DOHH2 (cell line): ENCODE results near the gene RGS9BP.

Source experiments
- EZH2phosphoT487 ChIP-seq: fragments of 200-600 bp; sonication (generic); IDR thresholded peaks from 2 replicates; pipeline ENCODE4 v1.6.1; 2017; ENCODE audit warnings: borderline replicate concordance, mild to moderate bottlenecking, antibody characterized with exemption, low read length, moderate library complexity, mixed read lengths
- TF ChIP-seq, protein P1 (sequence below): fragments of 200-600 bp; sonication (generic); IDR thresholded peaks from one replicate; pipeline ENCODE4 v1.5.1; 2014; ENCODE audit warnings: antibody characterized with exemption, mild to moderate bottlenecking, low read depth, low read length; ENCODE audit not compliant: poor library complexity, severe bottlenecking

GRCh38 chr19:32718286-32718685 is 42.6 kb downstream of the RGS9BP start:
- TF ChIP-seq, protein P1, sequence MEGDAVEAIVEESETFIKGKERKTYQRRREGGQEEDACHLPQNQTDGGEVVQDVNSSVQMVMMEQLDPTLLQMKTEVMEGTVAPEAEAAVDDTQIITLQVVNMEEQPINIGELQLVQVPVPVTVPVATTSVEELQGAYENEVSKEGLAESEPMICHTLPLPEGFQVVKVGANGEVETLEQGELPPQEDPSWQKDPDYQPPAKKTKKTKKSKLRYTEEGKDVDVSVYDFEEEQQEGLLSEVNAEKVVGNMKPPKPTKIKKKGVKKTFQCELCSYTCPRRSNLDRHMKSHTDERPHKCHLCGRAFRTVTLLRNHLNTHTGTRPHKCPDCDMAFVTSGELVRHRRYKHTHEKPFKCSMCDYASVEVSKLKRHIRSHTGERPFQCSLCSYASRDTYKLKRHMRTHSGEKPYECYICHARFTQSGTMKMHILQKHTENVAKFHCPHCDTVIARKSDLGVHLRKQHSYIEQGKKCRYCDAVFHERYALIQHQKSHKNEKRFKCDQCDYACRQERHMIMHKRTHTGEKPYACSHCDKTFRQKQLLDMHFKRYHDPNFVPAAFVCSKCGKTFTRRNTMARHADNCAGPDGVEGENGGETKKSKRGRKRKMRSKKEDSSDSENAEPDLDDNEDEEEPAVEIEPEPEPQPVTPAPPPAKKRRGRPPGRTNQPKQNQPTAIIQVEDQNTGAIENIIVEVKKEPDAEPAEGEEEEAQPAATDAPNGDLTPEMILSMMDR: no peak
- no peak for TF ChIP-seq EZH2phosphoT487
